ENCODE data around the gene NLRP8. TPM values are rescaled to one million over a fixed set of nuclear protein-coding genes. Genes with fewer than 3 reads are reported as not detected.

The NLRP8 gene
- total RNA-seq, 1 donor from 2014 or later: not detected

- TF ChIP-seq POLR2AphosphoS5 (IDR thresholded peaks at IDR 0.05; ENCODE audit: insufficient read depth in 1 of 2, low read depth in 1 of 2) (no peak), CTCF (IDR thresholded peaks at IDR 0.05) (no peak), POLR2A (IDR thresholded peaks at IDR 0.05) (no peak)
- intact Hi-C loops (cut with DNase I): no loop called here
- Histone ChIP-seq H3K4me3 (no peak overlapping the region), H3K36me3 (no peaks in the 10 kb centered on the region), H3K9me3 (no peaks in the 10 kb centered on the region), H3K27me3 (no peaks in the 10 kb centered on the region), H3K27ac (no peak overlapping the region), H3K4me1 (no peaks in the 10 kb centered on the region)
- DNase-seq (ENCODE audit: extremely low spot score in 2 of 2): no peak
These were observed 12.5 kb downstream of the NLRP8 start for GRCh38 chr19:55959996-55960675.

- Histone ChIP-seq H3K4me3 (no peak overlapping the region), H3K27me3 (no peaks in the 10 kb centered on the region), H3K36me3 (no peaks in the 10 kb centered on the region), H3K4me1 (no peaks in the 10 kb centered on the region), H3K9me3 (no peaks in the 10 kb centered on the region), H3K27ac (no peak overlapping the region)
- TF ChIP-seq POLR2A (IDR thresholded peaks at IDR 0.05): no peak
- TF ChIP-seq POLR2AphosphoS5 (IDR thresholded peaks at IDR 0.05; ENCODE audit: insufficient read depth in 1 of 2, low read depth in 1 of 2): no peak
- no peak for TF ChIP-seq CTCF (IDR thresholded peaks at IDR 0.05)
- DNase-seq (ENCODE audit: extremely low spot score in 2 of 2): no peak
- intact Hi-C loops (cut with DNase I): no loop called here
These were observed 14.6 kb downstream of the NLRP8 start for GRCh38 chr19:55962186-55962585.

DNA sequence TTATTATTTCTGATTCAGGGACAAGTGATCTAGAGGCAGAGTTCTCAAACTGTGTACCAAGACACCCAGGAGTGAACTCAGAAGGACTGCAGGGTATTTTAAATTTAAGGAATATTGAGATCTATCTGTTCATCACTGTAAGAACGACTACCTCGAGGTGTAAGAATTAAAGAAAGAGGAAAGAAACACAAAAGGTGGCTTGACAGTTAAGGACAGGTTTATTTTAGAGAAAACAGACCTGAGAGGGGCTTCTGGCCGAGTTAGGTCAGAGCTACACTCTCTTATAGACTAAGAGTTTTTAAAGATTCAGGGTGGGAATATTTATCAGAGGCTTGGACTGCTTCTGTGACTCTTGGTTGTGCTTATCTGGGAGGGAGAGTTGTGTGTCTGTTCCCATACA, 26.4 kb downstream of the NLRP8 start:
- Histone ChIP-seq H3K4me3 (no peak overlapping the region), H3K27me3 (no peaks in the 10 kb centered on the region), H3K9me3 (no peaks in the 10 kb centered on the region), H3K36me3 (no peaks in the 10 kb centered on the region), H3K4me1 (no peaks in the 10 kb centered on the region), H3K27ac (no peak overlapping the region)
- intact Hi-C loops (cut with DNase I): no loop called here
- TF ChIP-seq POLR2AphosphoS5 (IDR thresholded peaks at IDR 0.05; ENCODE audit: insufficient read depth in 1 of 2, low read depth in 1 of 2) (no peak), POLR2A (IDR thresholded peaks at IDR 0.05) (no peak), CTCF (IDR thresholded peaks at IDR 0.05) (no peak)
- no peak for DNase-seq (ENCODE audit: extremely low spot score in 2 of 2)

- DNase-seq (ENCODE audit: extremely low spot score in 2 of 2): no peak
- intact Hi-C loops (cut with DNase I): no loop called here
- no peaks in the 10 kb centered on the region for H3K4me1 ChIP-seq
These were observed 32.8 kb downstream of the NLRP8 start for GRCh38 chr19:55980415-55980814.

More at GRCh38 chr19:55980415-55980814, 32.8 kb downstream of the NLRP8 start:
- TF ChIP-seq POLR2AphosphoS5 (IDR thresholded peaks at IDR 0.05; ENCODE audit: insufficient read depth in 1 of 2, low read depth in 1 of 2) (no peak), CTCF (IDR thresholded peaks at IDR 0.05) (no peak), POLR2A (IDR thresholded peaks at IDR 0.05) (no peak)
- no peak overlapping the region for H3K27ac ChIP-seq
- no peaks in the 10 kb centered on the region for H3K36me3 ChIP-seq
- no peak overlapping the region for H3K4me3 ChIP-seq
- no peaks in the 10 kb centered on the region for H3K27me3 ChIP-seq
- H3K9me3 ChIP-seq: no peaks in the 10 kb centered on the region

Data from vagina (tissue), 2 donors.